Hematopoietic multipotent progenitor cell treated with erythropoietin and hydrocortisone succinate and interleukin-3 and kit ligand, for 17 days (in vitro differentiated cells): ENCODE results near the gene SIAH3.

ENCODE experiments used
- DNase-seq: peaks from one replicate; pipeline ENCODE4 v3.0.0-alpha.2; 2015; ENCODE audit warnings: low spot score

The SIAH3 gene

GRCh38 chr13:45733361-45733760 is 118.2 kb downstream of the SIAH3 start:
- no peak for DNase-seq

- DNase-seq, result no peak
Observed at GRCh38 chr13:45732916-45733315, 118.6 kb downstream of the SIAH3 start.

- DNase-seq, result no peak
Observed at GRCh38 chr13:45731455-45731854, 120.1 kb downstream of the SIAH3 start.

GRCh38 chr13:45728759-45729158 is 122.8 kb downstream of the SIAH3 start:
- DNase-seq, result no peak
